Glutamatergic neuron (in vitro differentiated cells): Measurements from ENCODE around the gene FCRL3. TPM values are rescaled to one million over a fixed set of nuclear protein-coding genes. Genes with fewer than 3 reads are reported as not detected.

Experiments
- DNase-seq: peaks from one replicate; pipeline ENCODE4 v3.0.0; 2022
- H3K27ac Mint-ChIP-seq: one replicate; pipeline ENCODE4 v1.8.0; 2020; ENCODE audit warnings: mild to moderate bottlenecking, mixed read lengths, inconsistent platforms; ENCODE audit not compliant: unreplicated experiment
- H3K27me3 Mint-ChIP-seq: one replicate; pipeline ENCODE4 v1.8.0; 2020; ENCODE audit warnings: mild to moderate bottlenecking, moderate library complexity, mixed read lengths, inconsistent platforms; ENCODE audit not compliant: unreplicated experiment
- H3K36me3 Mint-ChIP-seq: one replicate; pipeline ENCODE4 v1.8.0; 2020; ENCODE audit warnings: mild to moderate bottlenecking, mixed read lengths, inconsistent platforms; ENCODE audit not compliant: unreplicated experiment
- H3K4me1 Mint-ChIP-seq: one replicate; pipeline ENCODE4 v1.8.0; 2020; ENCODE audit warnings: mild to moderate bottlenecking, low read depth, mixed read lengths, inconsistent platforms; ENCODE audit not compliant: unreplicated experiment
- H3K4me3 Mint-ChIP-seq: one replicate; pipeline ENCODE4 v1.8.0; 2020; ENCODE audit warnings: mild to moderate bottlenecking, mixed read lengths, inconsistent platforms; ENCODE audit not compliant: unreplicated experiment
- H3K9me3 Mint-ChIP-seq: one replicate; pipeline ENCODE4 v1.8.0; 2020; ENCODE audit warnings: mild to moderate bottlenecking, moderate library complexity, mixed read lengths, inconsistent platforms; ENCODE audit not compliant: unreplicated experiment
- total RNA-seq: library from RNA; stranded (reverse); fragmentation: NEBNext Ultra II Directional; extraction: Animal tissue kit (Norgen Biotek cat#: 25700); gene quantifications from one replicate; pipeline ENCODE4 v1.2.1, GENCODE V29; 2021; ENCODE audit not compliant: unreplicated experiment
- TF ChIP-seq, protein P1 (sequence below): fragments of 200-600 bp; sonication (generic); IDR thresholded peaks from one replicate; pipeline ENCODE4 v1.5.0; 2021; ENCODE audit not compliant: partially characterized antibody, unreplicated experiment

Gene FCRL3
- total RNA-seq, 1 donor from 2014 or later = not detected

DNA sequence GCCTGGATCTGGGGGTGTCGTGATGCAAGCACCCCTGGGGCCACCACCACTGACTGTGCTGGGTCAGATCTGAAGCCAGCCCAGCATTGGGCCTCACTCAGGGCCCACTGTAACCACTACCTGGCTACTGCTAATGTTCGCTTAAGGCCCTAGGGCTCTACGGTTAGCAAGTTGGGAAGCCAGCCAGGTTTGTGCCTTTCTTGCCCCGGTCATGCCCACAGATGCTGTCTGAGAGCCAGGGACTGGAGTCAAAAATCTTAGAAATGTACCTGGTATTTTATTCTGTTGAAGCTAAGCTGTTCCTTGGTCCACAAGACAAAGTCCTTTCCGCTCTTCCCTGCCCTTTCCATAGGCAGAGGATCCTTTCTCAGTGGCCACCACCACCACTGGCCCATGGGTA, 15.2 kb upstream of the FCRL3 start:
- peaks cover 7% of the 10 kb centered on the region for H3K4me1 Mint-ChIP-seq

DNA sequence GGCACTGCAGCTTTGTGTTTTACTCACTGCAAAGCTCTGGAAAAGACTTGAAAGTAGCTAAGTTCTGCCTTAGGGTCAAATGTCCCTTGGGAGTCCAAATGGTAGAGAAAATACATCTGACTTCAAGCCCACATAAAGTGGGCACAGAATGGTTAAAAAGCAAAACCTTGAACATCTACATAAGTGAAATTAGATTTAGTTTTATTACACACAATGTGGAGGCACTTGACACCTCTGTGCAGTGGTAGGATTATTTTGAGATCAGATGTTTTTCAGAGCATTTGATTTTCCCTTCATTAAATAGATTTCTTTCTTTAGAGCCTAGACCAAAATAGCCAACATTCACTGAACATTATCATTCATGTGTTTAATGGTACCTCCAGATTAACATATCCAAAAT, 11.2 kb upstream of the FCRL3 start:
- Mint-ChIP-seq H3K27ac (no peak overlapping the region), H3K36me3 (no peaks in the 10 kb centered on the region), H3K4me1 (peaks cover 2% of the 10 kb centered on the region), H3K4me3 (no peak overlapping the region), H3K9me3 (no peaks in the 10 kb centered on the region), H3K27me3 (no peaks in the 10 kb centered on the region)
- no peak for DNase-seq
- TF ChIP-seq, protein P1, sequence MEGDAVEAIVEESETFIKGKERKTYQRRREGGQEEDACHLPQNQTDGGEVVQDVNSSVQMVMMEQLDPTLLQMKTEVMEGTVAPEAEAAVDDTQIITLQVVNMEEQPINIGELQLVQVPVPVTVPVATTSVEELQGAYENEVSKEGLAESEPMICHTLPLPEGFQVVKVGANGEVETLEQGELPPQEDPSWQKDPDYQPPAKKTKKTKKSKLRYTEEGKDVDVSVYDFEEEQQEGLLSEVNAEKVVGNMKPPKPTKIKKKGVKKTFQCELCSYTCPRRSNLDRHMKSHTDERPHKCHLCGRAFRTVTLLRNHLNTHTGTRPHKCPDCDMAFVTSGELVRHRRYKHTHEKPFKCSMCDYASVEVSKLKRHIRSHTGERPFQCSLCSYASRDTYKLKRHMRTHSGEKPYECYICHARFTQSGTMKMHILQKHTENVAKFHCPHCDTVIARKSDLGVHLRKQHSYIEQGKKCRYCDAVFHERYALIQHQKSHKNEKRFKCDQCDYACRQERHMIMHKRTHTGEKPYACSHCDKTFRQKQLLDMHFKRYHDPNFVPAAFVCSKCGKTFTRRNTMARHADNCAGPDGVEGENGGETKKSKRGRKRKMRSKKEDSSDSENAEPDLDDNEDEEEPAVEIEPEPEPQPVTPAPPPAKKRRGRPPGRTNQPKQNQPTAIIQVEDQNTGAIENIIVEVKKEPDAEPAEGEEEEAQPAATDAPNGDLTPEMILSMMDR = no peak

More for the DNA sequence above, 15.2 kb upstream of the FCRL3 start:
- H3K4me3 Mint-ChIP-seq = no peak overlapping the region
- H3K27me3 Mint-ChIP-seq = no peaks in the 10 kb centered on the region
- no peaks in the 10 kb centered on the region for H3K36me3 Mint-ChIP-seq
- no peak overlapping the region for H3K27ac Mint-ChIP-seq
- DNase-seq = no peak
- H3K9me3 Mint-ChIP-seq = peaks cover under 1% of the 10 kb centered on the region
- TF ChIP-seq, protein P1 = no peak

DNA sequence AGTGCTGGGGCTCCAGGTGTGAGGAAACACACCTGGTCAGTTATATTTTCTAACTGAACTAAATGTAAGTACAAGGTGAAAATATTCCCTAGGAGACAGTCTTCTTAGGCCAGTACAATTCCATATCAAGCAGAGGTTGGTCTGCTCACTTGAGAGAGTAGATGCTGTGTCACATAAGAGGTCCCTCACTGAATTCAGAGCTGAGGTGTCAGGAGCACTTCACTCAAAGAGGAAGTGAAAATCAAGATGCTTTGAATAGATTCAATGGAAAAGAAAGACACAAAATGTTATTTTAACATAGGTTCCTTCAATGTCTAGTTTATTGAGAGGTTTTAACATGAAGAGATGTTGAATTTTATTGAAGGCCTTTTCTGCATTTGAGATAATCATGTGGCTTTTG, 4.3 kb upstream of the FCRL3 start:
- Mint-ChIP-seq H3K27ac (no peak overlapping the region), H3K27me3 (no peaks in the 10 kb centered on the region), H3K4me3 (no peak overlapping the region), H3K9me3 (no peaks in the 10 kb centered on the region), H3K36me3 (no peaks in the 10 kb centered on the region), H3K4me1 (no peaks in the 10 kb centered on the region)
- DNase-seq = no peak
- TF ChIP-seq, protein P1 = no peak

DNA sequence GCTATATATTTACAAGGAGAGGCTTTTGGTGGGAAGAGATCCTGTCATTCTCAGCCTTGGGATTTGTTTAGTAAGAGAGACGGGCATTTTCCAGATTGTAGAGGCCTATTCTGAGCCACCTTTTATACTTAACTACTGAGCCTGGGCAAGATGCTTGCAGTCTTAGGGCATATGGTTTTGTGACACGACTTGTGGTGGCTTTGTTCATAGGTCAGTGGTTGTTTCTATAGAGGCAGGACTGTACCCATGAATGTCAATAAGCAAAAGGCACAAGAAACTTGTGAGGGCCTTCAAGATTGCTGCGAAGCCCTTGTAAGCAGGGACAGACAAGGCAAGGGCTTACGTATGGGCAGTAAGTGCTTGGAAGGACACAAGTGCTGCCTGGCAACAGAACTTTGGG, 3.4 kb upstream of the FCRL3 start:
- no peak for DNase-seq
- Mint-ChIP-seq H3K4me1 (no peaks in the 10 kb centered on the region), H3K36me3 (no peaks in the 10 kb centered on the region), H3K27ac (no peak overlapping the region), H3K4me3 (no peak overlapping the region), H3K9me3 (no peaks in the 10 kb centered on the region), H3K27me3 (no peaks in the 10 kb centered on the region)
- TF ChIP-seq, protein P1 = no peak

DNA sequence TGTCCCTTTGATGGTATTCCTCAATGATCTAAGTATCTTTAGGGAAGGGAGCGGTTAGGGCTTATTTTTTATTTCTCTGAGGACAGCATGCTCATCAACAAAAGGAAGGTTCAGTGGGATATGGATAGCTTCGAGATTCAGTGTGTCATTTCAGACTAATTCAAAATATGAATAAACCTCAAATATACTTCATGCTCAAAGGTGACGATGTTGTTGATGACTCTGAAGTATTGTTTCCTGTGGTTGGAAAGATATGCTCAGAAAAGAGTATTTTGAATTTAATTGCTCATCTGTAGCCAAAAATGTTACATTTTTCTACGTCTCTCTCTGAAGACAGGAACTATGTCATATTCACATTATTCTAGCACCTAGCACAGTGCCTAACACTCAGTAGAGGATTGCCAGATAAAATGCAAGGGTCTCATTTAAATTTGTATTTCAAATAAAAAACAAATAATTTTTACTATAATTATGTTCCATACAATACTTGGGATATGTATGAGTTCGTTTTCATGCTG, 1.8 kb upstream of the FCRL3 start:
- Mint-ChIP-seq H3K36me3 (no peaks in the 10 kb centered on the region), H3K4me1 (no peaks in the 10 kb centered on the region), H3K4me3 (no peak overlapping the region), H3K9me3 (no peaks in the 10 kb centered on the region), H3K27ac (no peak overlapping the region), H3K27me3 (no peaks in the 10 kb centered on the region)
- DNase-seq = no peak
- TF ChIP-seq, protein P1 = no peak
